ENCODE data around the gene CHSY1.

Gene CHSY1

GRCh38 chr15:101210058-101210457 is 41.8 kb downstream of the CHSY1 start:
- DNase-seq (ENCODE audit: low read depth in 2 of 2), result no peak

GRCh38 chr15:101209285-101209845 is 42.5 kb downstream of the CHSY1 start:
- DNase-seq (ENCODE audit: low read depth in 2 of 2), result no peak

- no peak for DNase-seq (ENCODE audit: low read depth in 2 of 2)
Measured at GRCh38 chr15:101207867-101208288, 44.0 kb downstream of the CHSY1 start.

GRCh38 chr15:101206176-101206591 is 45.7 kb downstream of the CHSY1 start:
- DNase-seq (ENCODE audit: low read depth in 2 of 2), result no peak

GRCh38 chr15:101204739-101205535 is 46.9 kb downstream of the CHSY1 start:
- DNase-seq (ENCODE audit: low read depth in 2 of 2), result peak in 1 of 2 experiments; percentile 40

- DNase-seq (ENCODE audit: low read depth in 2 of 2), result no peak
Measured at GRCh38 chr15:101203607-101204189, 48.1 kb downstream of the CHSY1 start.

GRCh38 chr15:101203029-101203573 is 48.7 kb downstream of the CHSY1 start:
- no peak for DNase-seq (ENCODE audit: low read depth in 2 of 2)

- DNase-seq (ENCODE audit: low read depth in 2 of 2), result peak; percentile 96
Measured at GRCh38 chr15:101201411-101202174, 50.3 kb downstream of the CHSY1 start.

GRCh38 chr15:101200181-101200580 is 51.7 kb downstream of the CHSY1 start:
- DNase-seq (ENCODE audit: low read depth in 2 of 2), result no peak

- no peak for DNase-seq (ENCODE audit: low read depth in 2 of 2)
Measured at GRCh38 chr15:101198800-101199199, 53.0 kb downstream of the CHSY1 start.

- DNase-seq (ENCODE audit: low read depth in 2 of 2), result no peak
Measured at GRCh38 chr15:101198031-101198575, 53.7 kb downstream of the CHSY1 start.

GRCh38 chr15:101194546-101195125 is 57.2 kb downstream of the CHSY1 start:
- DNase-seq (ENCODE audit: low read depth in 2 of 2), result no peak

GRCh38 chr15:101193806-101194545 is 57.9 kb downstream of the CHSY1 start:
- no peak for DNase-seq (ENCODE audit: low read depth in 2 of 2)

GRCh38 chr15:101193120-101193644 is 58.7 kb downstream of the CHSY1 start:
- no peak for DNase-seq (ENCODE audit: low read depth in 2 of 2)

- DNase-seq (ENCODE audit: low read depth in 2 of 2), result no peak
Measured at GRCh38 chr15:101192081-101192480, 59.8 kb downstream of the CHSY1 start.

GRCh38 chr15:101191242-101191641 is 60.6 kb downstream of the CHSY1 start:
- DNase-seq (ENCODE audit: low read depth in 2 of 2), result no peak

GRCh38 chr15:101190092-101190595 is 61.7 kb downstream of the CHSY1 start:
- DNase-seq (ENCODE audit: low read depth in 2 of 2), result no peak

GRCh38 chr15:101189409-101190091 is 62.3 kb downstream of the CHSY1 start:
- DNase-seq (ENCODE audit: low read depth in 2 of 2), result no peak

GRCh38 chr15:101188637-101189408 is 63.0 kb downstream of the CHSY1 start:
- peak in 1 of 2 experiments; percentile 65 for DNase-seq (ENCODE audit: low read depth in 2 of 2)

All from fibroblast of skin of left quadriceps (primary cell).